Neural cell (in vitro differentiated cells): ENCODE measurements around the gene ZBTB7A. TPM values are rescaled to one million over a fixed set of nuclear protein-coding genes. Genes with fewer than 3 reads are reported as not detected.

Experiments used
- H2AFZ ChIP-seq: fragments of 200-600, 300-800 bp; sonication (generic), shearing (Covaris generic); 2 replicates; pipeline ENCODE4 v1.6.0; 2014; ENCODE audit warnings: low read depth, mild to moderate bottlenecking, antibody characterized with exemption, low read length, moderate library complexity
- H3F3A ChIP-seq: fragments of 200-600 bp; shearing (Covaris generic); 2 replicates; pipeline ENCODE4 v1.6.1; 2016; ENCODE audit warnings: mild to moderate bottlenecking, moderate library complexity, mixed read lengths, antibody characterized with exemption, low read length; ENCODE audit not compliant: insufficient read depth, poor library complexity, severe bottlenecking
- H3K27ac ChIP-seq: fragments of 200-600, 300-800 bp; sonication (generic), shearing (Covaris generic); 2 replicates; pipeline ENCODE4 v1.5.1; 2014; ENCODE audit warnings: mild to moderate bottlenecking, low read length, moderate library complexity
- H3K27me3 ChIP-seq: fragments of 300-800, 200-600 bp; sonication (generic), shearing (Covaris generic); 2 replicates; pipeline ENCODE4 v1.6.0; 2014; ENCODE audit warnings: mild to moderate bottlenecking, low read depth, low read length, moderate library complexity; ENCODE audit not compliant: insufficient read depth
- H3K36me3 ChIP-seq: fragments of 300-800, 200-600 bp; sonication (generic), shearing (Covaris generic); 2 replicates; pipeline ENCODE4 v1.5.1; 2014; ENCODE audit warnings: mild to moderate bottlenecking, antibody characterized with exemption, low read length, moderate library complexity; ENCODE audit not compliant: insufficient read depth
- H3K4me2 ChIP-seq: fragments of 300-800, 200-600 bp; sonication (generic), shearing (Covaris generic); 2 replicates; pipeline ENCODE4 v1.6.0; 2014; ENCODE audit warnings: mild to moderate bottlenecking, low read length
- H3K4me3 ChIP-seq: fragments of 300-800, 200-600 bp; sonication (generic), shearing (Covaris generic); 2 replicates; pipeline ENCODE4 v1.5.1; 2014; ENCODE audit warnings: mild to moderate bottlenecking, low read length, moderate library complexity
- H3K79me2 ChIP-seq: fragments of 200-600 bp; shearing (Covaris generic); replicated peaks from 2 replicates; pipeline ENCODE4 v1.6.0; 2014; ENCODE audit warnings: mild to moderate bottlenecking, low read length, moderate library complexity; ENCODE audit not compliant: insufficient read depth
- H3K9ac ChIP-seq: fragments of 300-800, 200-600 bp; sonication (generic), shearing (Covaris generic); 2 replicates; pipeline ENCODE4 v1.6.1; 2016; ENCODE audit warnings: mild to moderate bottlenecking, low read length, mixed read lengths
- H3K9me2 ChIP-seq: fragments of 200-600 bp; shearing (Covaris generic); 2 replicates; pipeline ENCODE4 v1.6.1; 2016; ENCODE audit warnings: mild to moderate bottlenecking, low read length, mixed read lengths; ENCODE audit not compliant: insufficient read depth
- H3K9me3 ChIP-seq: fragments of 200-600, 300-800 bp; sonication (generic), shearing (Covaris generic); 2 replicates; pipeline ENCODE4 v1.6.1; 2016; ENCODE audit warnings: mild to moderate bottlenecking, mixed run types, low read length, moderate library complexity, mixed read lengths
- H4K20me1 ChIP-seq: fragments of 200-600 bp; shearing (Covaris generic); 2 replicates; pipeline ENCODE4 v1.6.1; 2016; ENCODE audit warnings: mild to moderate bottlenecking, mixed run types; ENCODE audit not compliant: insufficient read depth
- CTCF ChIP-seq: fragments of 450-650 bp; IDR thresholded peaks from 2 replicates; pipeline ENCODE4 v1.5.1; 2014; ENCODE audit warnings: antibody characterized with exemption, mild to moderate bottlenecking, moderate library complexity; ENCODE audit not compliant: poor library complexity, severe bottlenecking
- EP300 ChIP-seq: fragments of 450-650 bp; conservative IDR thresholded peaks from 2 replicates; pipeline ENCODE4 v1.6.1; 2014; ENCODE audit warnings: antibody characterized with exemption, mild to moderate bottlenecking, moderate library complexity; ENCODE audit not compliant: poor library complexity, severe bottlenecking
- EZH2 ChIP-seq: fragments of 200-600, 300-800 bp; shearing (Covaris generic), sonication (generic); IDR thresholded peaks from 2 replicates; pipeline ENCODE4 v1.6.1; 2014; ENCODE audit warnings: antibody characterized with exemption, low read length, borderline replicate concordance, mild to moderate bottlenecking; ENCODE audit not compliant: insufficient read depth, poor library complexity, severe bottlenecking
- MXI1 ChIP-seq: fragments of 450-650 bp; conservative IDR thresholded peaks from 2 replicates; pipeline ENCODE4 v1.6.1; 2014; ENCODE audit warnings: antibody characterized with exemption, mild to moderate bottlenecking; ENCODE audit not compliant: poor library complexity, severe bottlenecking
- POLR2AphosphoS5 ChIP-seq: IDR thresholded peaks from 2 replicates; pipeline ENCODE4 v1.6.1; 2012
- RAD21 ChIP-seq: fragments of 450-650 bp; conservative IDR thresholded peaks from 2 replicates; pipeline ENCODE4 v1.6.1; 2014; ENCODE audit warnings: antibody characterized with exemption, mild to moderate bottlenecking, moderate library complexity
- REST ChIP-seq: IDR thresholded peaks from 2 replicates; pipeline ENCODE4 v1.6.1; 2012; ENCODE audit warnings: borderline replicate concordance
- SMC3 ChIP-seq: fragments of 450-650 bp; conservative IDR thresholded peaks from 2 replicates; pipeline ENCODE4 v1.6.1; 2014; ENCODE audit warnings: antibody characterized with exemption, mild to moderate bottlenecking, moderate library complexity; ENCODE audit not compliant: poor library complexity
- TAF1 ChIP-seq: IDR thresholded peaks from 2 replicates; pipeline ENCODE4 v1.6.1; 2012; ENCODE audit warnings: low read depth
- polyA plus RNA-seq: library from polyadenylated mRNA; depleted of rRNA; stranded (reverse); fragments of >200 nt; gene quantifications from 2 replicates; pipeline ENCODE4 v1.2.3, GENCODE V29; 2014

ZBTB7A gene
- polyA plus RNA-seq, 1 donor from 2014 or later, result 1.7 TPM

DNA sequence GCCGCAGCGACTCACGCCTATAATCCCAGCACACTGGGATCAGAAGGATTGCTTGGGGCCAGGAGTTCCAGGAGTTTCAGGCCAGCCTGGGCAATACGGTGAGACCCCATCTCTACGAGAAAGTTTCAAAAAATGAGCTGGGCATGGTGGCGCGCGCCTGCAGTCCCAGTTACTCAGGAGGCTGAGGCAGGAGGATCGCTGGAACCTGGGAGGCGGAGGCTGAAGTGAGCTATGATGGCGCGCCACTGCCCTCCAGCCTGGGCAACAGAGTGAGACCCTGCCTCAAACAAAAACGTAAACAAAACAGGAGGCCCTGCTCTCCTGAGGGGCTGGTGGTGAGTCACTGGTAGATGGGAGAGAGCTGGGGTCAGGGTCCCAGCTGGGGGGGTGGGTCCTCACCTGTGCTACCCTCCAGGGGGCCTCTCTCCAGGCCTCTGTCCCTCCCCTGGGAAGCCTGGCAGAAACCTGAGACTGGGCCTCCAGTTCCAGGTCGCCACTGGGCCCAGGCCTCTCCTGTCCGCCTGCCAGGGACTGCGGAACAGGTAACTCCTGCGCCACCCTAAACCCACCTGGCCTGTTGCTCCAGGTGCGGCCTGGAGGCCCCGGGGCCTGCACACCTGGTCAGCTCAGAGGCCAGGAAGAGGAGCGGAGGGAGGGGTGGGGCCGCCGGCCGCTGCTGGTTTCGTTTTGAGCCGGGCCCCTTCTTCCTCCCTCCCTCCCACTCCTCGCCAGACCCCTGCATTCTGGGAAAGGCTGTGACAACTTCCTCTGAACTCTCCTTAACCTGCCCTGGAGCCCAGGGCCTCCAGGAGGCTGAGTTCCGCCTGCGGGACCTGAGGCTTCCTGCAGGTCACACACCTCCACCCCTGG, 17.2 kb upstream of the ZBTB7A start:
- Histone ChIP-seq H3K36me3 (no peaks in the 10 kb centered on the region), H3K4me3 (no peak overlapping the region), H2AFZ (no peak overlapping the region), H3K9me3 (no peaks in the 10 kb centered on the region), H3K4me2 (no peak overlapping the region), H3K79me2 (no peaks in the 10 kb centered on the region), H4K20me1 (no peaks in the 10 kb centered on the region), H3K9me2 (no peaks in the 10 kb centered on the region), H3F3A (no peaks in the 10 kb centered on the region), H3K27me3 (no peaks in the 10 kb centered on the region), H3K27ac (no peak overlapping the region), H3K9ac (no peak overlapping the region)
- TF ChIP-seq TAF1 (no peak), MXI1 (no peak), CTCF (no peak), POLR2AphosphoS5 (no peak), SMC3 (no peak), EZH2 (no peak), EP300 (no peak), REST (no peak), RAD21 (no peak)

DNA sequence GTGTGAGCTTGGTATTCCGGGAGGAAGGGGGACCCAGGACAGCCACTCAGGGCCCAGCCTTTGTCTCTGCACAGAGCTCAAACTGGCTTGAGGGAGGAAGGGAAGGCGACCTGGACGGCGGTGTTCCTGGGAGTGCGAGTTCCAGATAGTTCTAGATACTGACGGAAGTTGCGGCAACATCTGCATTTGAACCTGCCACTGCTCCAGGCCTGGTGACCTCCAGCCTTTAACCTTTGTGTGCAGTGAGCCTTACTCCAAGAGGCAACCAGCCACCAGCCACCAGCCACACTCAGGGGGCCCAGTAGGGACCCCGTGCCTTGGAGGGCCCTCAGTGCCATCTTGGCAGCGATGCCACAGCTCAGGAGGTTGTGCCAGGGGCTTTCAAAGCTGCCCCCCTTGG, 15.5 kb upstream of the ZBTB7A start:
- Histone ChIP-seq H3K4me2 (no peak overlapping the region), H3K27ac (no peak overlapping the region), H3K9me3 (no peaks in the 10 kb centered on the region), H3K79me2 (no peaks in the 10 kb centered on the region), H3K36me3 (no peaks in the 10 kb centered on the region), H2AFZ (no peak overlapping the region), H3K9ac (no peak overlapping the region), H3K9me2 (no peaks in the 10 kb centered on the region), H3K4me3 (no peak overlapping the region), H3F3A (no peaks in the 10 kb centered on the region), H4K20me1 (no peaks in the 10 kb centered on the region), H3K27me3 (no peaks in the 10 kb centered on the region)
- TF ChIP-seq POLR2AphosphoS5, result no peak
- no peak for TF ChIP-seq EZH2
- TF ChIP-seq REST, result no peak
- TF ChIP-seq MXI1, result no peak
- TF ChIP-seq EP300, result no peak
- TF ChIP-seq CTCF, result no peak
- no peak for TF ChIP-seq RAD21
- TF ChIP-seq SMC3, result no peak
- no peak for TF ChIP-seq TAF1
